Measurements from ENCODE around the gene TMEM174.

Gene TMEM174

GRCh38 chr5:73137563-73138530 is 35.1 kb upstream of the TMEM174 start:
- H3K36me3 ChIP-seq: no peaks in the 10 kb centered on the region
- no peak for DNase-seq
- no peaks in the 10 kb centered on the region for H3K9me3 ChIP-seq (ENCODE audit: severe bottlenecking)
- H3K27me3 ChIP-seq (ENCODE audit: insufficient read depth, low read depth, severe bottlenecking): no peaks in the 10 kb centered on the region
- no peak overlapping the region for H3K27ac ChIP-seq
- no peak overlapping the region for H3K4me3 ChIP-seq (ENCODE audit: low read depth, low read length)
- TF ChIP-seq CTCF (IDR thresholded peaks at IDR 0.05; ENCODE audit: low read depth, low read length): no peak

GRCh38 chr5:73139485-73139884 is 33.5 kb upstream of the TMEM174 start:
- Histone ChIP-seq H3K9me3 (ENCODE audit: severe bottlenecking) (no peaks in the 10 kb centered on the region), H3K36me3 (no peaks in the 10 kb centered on the region), H3K27me3 (ENCODE audit: insufficient read depth, low read depth, severe bottlenecking) (no peaks in the 10 kb centered on the region), H3K4me3 (ENCODE audit: low read depth, low read length) (no peak overlapping the region), H3K27ac (no peak overlapping the region)
- DNase-seq: no peak
- TF ChIP-seq CTCF (IDR thresholded peaks at IDR 0.05; ENCODE audit: low read depth, low read length): no peak

- no peaks in the 10 kb centered on the region for H3K9me3 ChIP-seq (ENCODE audit: severe bottlenecking)
- no peak overlapping the region for H3K4me3 ChIP-seq (ENCODE audit: low read depth, low read length)
- no peaks in the 10 kb centered on the region for H3K36me3 ChIP-seq
- TF ChIP-seq CTCF (IDR thresholded peaks at IDR 0.05; ENCODE audit: low read depth, low read length): no peak
- no peak overlapping the region for H3K27ac ChIP-seq
- H3K27me3 ChIP-seq (ENCODE audit: insufficient read depth, low read depth, severe bottlenecking): no peaks in the 10 kb centered on the region
- no peak for DNase-seq
Measured at GRCh38 chr5:73140801-73141200, 32.2 kb upstream of the TMEM174 start.

- DNase-seq: no peak
- no peak for TF ChIP-seq CTCF (IDR thresholded peaks at IDR 0.05; ENCODE audit: low read depth, low read length)
- Histone ChIP-seq H3K4me3 (ENCODE audit: low read depth, low read length) (no peak overlapping the region), H3K27me3 (ENCODE audit: insufficient read depth, low read depth, severe bottlenecking) (no peaks in the 10 kb centered on the region), H3K36me3 (no peaks in the 10 kb centered on the region), H3K9me3 (ENCODE audit: severe bottlenecking) (no peaks in the 10 kb centered on the region), H3K27ac (no peak overlapping the region)
Measured at GRCh38 chr5:73142035-73142434, 31.0 kb upstream of the TMEM174 start.

- Histone ChIP-seq H3K27ac (no peak overlapping the region), H3K27me3 (ENCODE audit: insufficient read depth, low read depth, severe bottlenecking) (no peaks in the 10 kb centered on the region), H3K4me3 (ENCODE audit: low read depth, low read length) (no peak overlapping the region), H3K36me3 (no peaks in the 10 kb centered on the region), H3K9me3 (ENCODE audit: severe bottlenecking) (no peaks in the 10 kb centered on the region)
- DNase-seq: no peak
- no peak for TF ChIP-seq CTCF (IDR thresholded peaks at IDR 0.05; ENCODE audit: low read depth, low read length)
Measured at GRCh38 chr5:73143716-73144115, 29.3 kb upstream of the TMEM174 start.

Data from WERI-Rb-1 (cell line).